H9 (cell line): ENCODE measurements around the gene YTHDC1. TPM values are rescaled to one million over a fixed set of nuclear protein-coding genes. Genes with fewer than 3 reads are reported as not detected.

Source experiments
- DNase-seq: peaks from one replicate; pipeline ENCODE4 v3.0.0-alpha.2; 2017
- H2AFZ ChIP-seq: one replicate; pipeline ENCODE4 v1.6.1; 2013; ENCODE audit warnings: mild to moderate bottlenecking, low read length, control low read depth, moderate library complexity
- H2AK5ac ChIP-seq: 2 replicates; pipeline ENCODE4 v1.6.1; 2013; ENCODE audit warnings: low read length, control low read depth, mixed read lengths; ENCODE audit not compliant: insufficient read length
- H2BK120ac ChIP-seq: one replicate; pipeline ENCODE4 v1.6.1; 2013; ENCODE audit warnings: low read depth, mild to moderate bottlenecking, low read length, control low read depth, inconsistent platforms; ENCODE audit not compliant: poor library complexity, severe bottlenecking
- H2BK12ac ChIP-seq: 2 replicates; pipeline ENCODE4 v1.6.1; 2013; ENCODE audit warnings: low read length, control low read depth, mixed read lengths, low read depth; ENCODE audit not compliant: insufficient read length
- H2BK15ac ChIP-seq: 2 replicates; pipeline ENCODE4 v1.6.1; 2013; ENCODE audit warnings: low read depth, low read length, control low read depth
- H2BK20ac ChIP-seq: one replicate; pipeline ENCODE4 v1.6.1; 2013; ENCODE audit warnings: low read depth, mild to moderate bottlenecking, low read length, control low read depth, inconsistent platforms; ENCODE audit not compliant: poor library complexity, severe bottlenecking
- H2BK5ac ChIP-seq: 2 replicates; pipeline ENCODE4 v1.6.1; 2013; ENCODE audit warnings: low read length, control low read depth, mixed read lengths; ENCODE audit not compliant: insufficient read length
- H3K14ac ChIP-seq: 2 replicates; pipeline ENCODE4 v1.6.1; 2013; ENCODE audit warnings: low read length, control low read depth; ENCODE audit not compliant: insufficient read depth
- H3K18ac ChIP-seq: 2 replicates; pipeline ENCODE4 v1.6.1; 2013; ENCODE audit warnings: low read depth, mild to moderate bottlenecking, mixed read lengths, low read length, control low read depth; ENCODE audit not compliant: insufficient read length
- H3K23ac ChIP-seq: 2 replicates; pipeline ENCODE4 v1.6.1; 2013; ENCODE audit warnings: low read length, control low read depth, mixed read lengths, low read depth; ENCODE audit not compliant: insufficient read length
- H3K23me2 ChIP-seq: 2 replicates; pipeline ENCODE4 v1.6.1; 2013; ENCODE audit warnings: low read depth, mild to moderate bottlenecking, mixed read lengths, low read length, control low read depth; ENCODE audit not compliant: insufficient read length, poor library complexity, severe bottlenecking
- H3K27ac ChIP-seq: 2 replicates; pipeline ENCODE4 v1.5.1; 2013; ENCODE audit warnings: low read length, control low read depth, mixed read lengths, low read depth; ENCODE audit not compliant: insufficient read length
- H3K27me3 ChIP-seq: 2 replicates; pipeline ENCODE4 v1.6.1; 2013; ENCODE audit warnings: low read length, control low read depth, inconsistent platforms; ENCODE audit not compliant: insufficient read depth
- H3K4ac ChIP-seq: 2 replicates; pipeline ENCODE4 v1.6.1; 2013; ENCODE audit warnings: low read depth, mild to moderate bottlenecking, control low read depth, inconsistent platforms, low read length, moderate library complexity
- H3K4me1 ChIP-seq: 2 replicates; pipeline ENCODE4 v1.6.1; 2013; ENCODE audit warnings: low read length, control low read depth, inconsistent platforms; ENCODE audit not compliant: insufficient read depth
- H3K4me2 ChIP-seq: 2 replicates; pipeline ENCODE4 v1.6.1; 2013; ENCODE audit warnings: low read length, control low read depth, mixed read lengths; ENCODE audit not compliant: insufficient read length, insufficient read depth
- H3K56ac ChIP-seq: 2 replicates; pipeline ENCODE4 v1.6.1; 2013; ENCODE audit warnings: low read depth, mild to moderate bottlenecking, mixed read lengths, low read length, control low read depth; ENCODE audit not compliant: insufficient read length
- H3K79me1 ChIP-seq: 2 replicates; pipeline ENCODE4 v1.6.1; 2013; ENCODE audit warnings: low read depth, mild to moderate bottlenecking, moderate library complexity, low read length, control low read depth, inconsistent platforms; ENCODE audit not compliant: insufficient read depth, poor library complexity, severe bottlenecking
- H3K79me2 ChIP-seq: 2 replicates; pipeline ENCODE4 v1.6.1; 2013; ENCODE audit warnings: low read length, control low read depth, inconsistent platforms; ENCODE audit not compliant: insufficient read depth
- H3K9ac ChIP-seq: 2 replicates; pipeline ENCODE4 v1.6.1; 2013; ENCODE audit warnings: low read length, control low read depth, mixed read lengths; ENCODE audit not compliant: insufficient read length; ENCODE audit errors: extremely low read depth
- H3K9me3 ChIP-seq: one replicate; pipeline ENCODE4 v1.6.1; 2013; ENCODE audit warnings: low read depth, low read length, inconsistent platforms; ENCODE audit not compliant: control insufficient read depth
- H3T11ph ChIP-seq: one replicate; pipeline ENCODE4 v1.6.1; 2013; ENCODE audit warnings: mild to moderate bottlenecking, low read length, control low read depth, inconsistent platforms
- H4K20me1 ChIP-seq: one replicate; pipeline ENCODE4 v1.6.1; 2013; ENCODE audit not compliant: control insufficient read depth, insufficient read length, insufficient read depth
- H4K5ac ChIP-seq: 2 replicates; pipeline ENCODE4 v1.6.1; 2013; ENCODE audit warnings: low read depth, mild to moderate bottlenecking, mixed read lengths, low read length, control low read depth; ENCODE audit not compliant: insufficient read length
- H4K8ac ChIP-seq: replicated peaks from 2 replicates; pipeline ENCODE4 v1.6.1; 2013; ENCODE audit warnings: low read length, control low read depth, mixed read lengths, low read depth; ENCODE audit not compliant: insufficient read length
- H4K91ac ChIP-seq: 2 replicates; pipeline ENCODE4 v1.6.1; 2013; ENCODE audit warnings: low read depth, mild to moderate bottlenecking, moderate library complexity, mixed read lengths, low read length, control low read depth; ENCODE audit not compliant: insufficient read length
- H3K27ac Mint-ChIP-seq, 3 experiments: 2 replicates in 2 of 3; 3 replicates in 1 of 3; pipeline ENCODE4 v1.8.0; 2020 to 2021; ENCODE audit warnings: mixed read lengths in 3 of 3, mild to moderate bottlenecking in 1 of 3, moderate library complexity in 1 of 3
- H3K27me3 Mint-ChIP-seq: 2 replicates; pipeline ENCODE4 v1.8.0; 2021; ENCODE audit warnings: low read depth, mild to moderate bottlenecking, moderate library complexity, mixed read lengths
- H3K36me3 Mint-ChIP-seq, 3 experiments: 2 replicates in 2 of 3; 3 replicates in 1 of 3; pipeline ENCODE4 v1.8.0; 2020 to 2021; ENCODE audit warnings: low read depth in 3 of 3, mixed read lengths in 3 of 3; ENCODE audit not compliant: insufficient read depth in 1 of 3
- H3K4me1 Mint-ChIP-seq, 2 experiments: 2 replicates each; pipeline ENCODE4 v1.8.0; 2020; ENCODE audit warnings: mixed read lengths in 2 of 2
- H3K4me3 Mint-ChIP-seq, 2 experiments: 2 replicates in 1 of 2; 3 replicates in 1 of 2; pipeline ENCODE4 v1.8.0; 2020 to 2021; ENCODE audit warnings: mild to moderate bottlenecking in 2 of 2, mixed read lengths in 2 of 2, moderate library complexity in 1 of 2
- H3K9me3 Mint-ChIP-seq, 2 experiments: 2 replicates in 1 of 2; 3 replicates in 1 of 2; pipeline ENCODE4 v1.8.0; 2020; ENCODE audit warnings: mild to moderate bottlenecking in 2 of 2, mixed read lengths in 2 of 2, moderate library complexity in 1 of 2
- CTCF ChIP-seq: fragments of 200-600 bp; sonication (generic); conservative IDR thresholded peaks from 3 replicates; pipeline ENCODE4 v1.8.0; 2021; ENCODE audit warnings: antibody characterized with exemption, mild to moderate bottlenecking
- total RNA-seq: library from RNA; stranded (reverse); gene quantifications from 2 replicates; pipeline ENCODE4 v1.2.1, GENCODE V29; 2021

Gene YTHDC1
- total RNA-seq, 1 experiment from 2014 or later: 158 TPM

- no peak overlapping the region for H3K4ac ChIP-seq
- no peaks in the 10 kb centered on the region for H3K9me3 ChIP-seq
- H3K14ac ChIP-seq: no peak overlapping the region
- no peak overlapping the region for H2BK15ac ChIP-seq
- H3K27me3 ChIP-seq: no peaks in the 10 kb centered on the region
- H2AK5ac ChIP-seq: no peak overlapping the region
- H2BK120ac ChIP-seq: no peak overlapping the region
- H4K5ac ChIP-seq: no peak overlapping the region
- no peak overlapping the region for H3K18ac ChIP-seq
- Mint-ChIP-seq H3K9me3 (no peaks in the 10 kb centered on the region), H3K27me3 (no peaks in the 10 kb centered on the region), H3K36me3 (peaks cover 42 to 64% (median 62%) of the 10 kb centered on the region in 3 experiments), H3K4me1 (peaks cover 16 to 29% of the 10 kb centered on the region in 2 experiments), H3K27ac (no peak overlapping the region), H3K4me3 (no peak overlapping the region)
- H3K23ac ChIP-seq: no peak overlapping the region
- no peak for DNase-seq
- H4K20me1 ChIP-seq: no peaks in the 10 kb centered on the region
- H3K9ac ChIP-seq: no peak overlapping the region
- H3K27ac ChIP-seq: no peak overlapping the region
- H3K79me1 ChIP-seq: no peaks in the 10 kb centered on the region
- no peak for TF ChIP-seq CTCF
- H3T11ph ChIP-seq: no peak overlapping the region
- H3K23me2 ChIP-seq: no peaks in the 10 kb centered on the region
- H3K4me1 ChIP-seq: no peaks in the 10 kb centered on the region; the same call in 1 of the 2 replicates
- no peak overlapping the region for H2AFZ ChIP-seq
- no peak overlapping the region for H2BK5ac ChIP-seq
- no peak overlapping the region for H4K8ac ChIP-seq
- H3K56ac ChIP-seq: no peak overlapping the region
- peaks cover 7% of the 10 kb centered on the region; the same call in 1 of the 2 replicates for H3K79me2 ChIP-seq
- no peak overlapping the region for H4K91ac ChIP-seq
- H3K4me2 ChIP-seq: no peak overlapping the region
- H2BK20ac ChIP-seq: no peak overlapping the region
- H2BK12ac ChIP-seq: no peak overlapping the region
These were observed 13.4 kb downstream of the YTHDC1 start for GRCh38 chr4:68336530-68336929.
